HG03520 (cell line): ENCODE results near the gene RNASE11.
"Not testable (repeated sequence)": the region's sequence is repeated elsewhere in the genome, so short reads cannot be mapped to it uniquely, and the experiment has no call there.

ENCODE experiments used
- ATAC-seq: cut with Tn5 transposase; IDR thresholded peaks from one replicate; pipeline ENCODE4 v1.9.1; 2021; ENCODE audit warnings: mild to moderate bottlenecking, moderate library complexity; ENCODE audit not compliant: unreplicated experiment

RNASE11 gene

DNA sequence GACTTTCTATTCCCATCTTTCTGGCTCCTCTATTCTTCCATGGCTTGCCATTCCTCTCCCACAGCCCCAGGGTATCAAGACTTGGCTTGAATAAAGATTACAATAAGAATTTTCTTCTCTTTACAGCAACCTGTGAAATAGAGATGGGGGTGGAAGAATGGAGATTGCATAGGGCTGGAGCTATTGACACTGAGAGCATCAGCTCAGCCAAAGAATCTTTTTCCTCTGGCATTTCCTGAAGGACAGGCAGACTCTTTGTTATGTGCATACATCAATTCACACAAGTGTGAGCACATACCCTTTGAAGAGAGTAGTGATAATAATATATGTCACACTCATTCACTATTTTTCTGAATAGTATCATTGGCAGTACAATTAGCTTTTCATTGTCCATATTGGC lies 4.7 kb downstream of the RNASE11 start:
- no peak for ATAC-seq

DNA sequence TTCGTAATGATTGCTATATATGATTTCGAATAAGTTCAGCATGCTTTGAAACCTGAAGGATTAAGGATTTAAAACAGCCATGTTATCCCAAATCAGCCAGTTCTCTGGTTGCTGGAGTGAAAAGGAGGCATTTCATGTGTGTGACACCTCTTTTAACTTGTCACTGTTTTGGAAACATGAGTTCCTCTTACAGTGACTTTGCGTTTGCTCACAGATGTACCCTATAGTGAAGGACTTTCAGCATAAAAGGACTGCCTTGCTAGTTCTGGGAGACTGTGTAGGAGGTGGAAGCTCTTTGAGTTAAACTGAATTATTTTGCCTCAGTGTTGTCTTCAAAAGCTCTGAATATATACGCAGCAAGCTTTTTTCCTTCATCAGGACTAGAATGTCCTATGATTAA lies 7.6 kb downstream of the RNASE11 start:
- no peak for ATAC-seq

DNA sequence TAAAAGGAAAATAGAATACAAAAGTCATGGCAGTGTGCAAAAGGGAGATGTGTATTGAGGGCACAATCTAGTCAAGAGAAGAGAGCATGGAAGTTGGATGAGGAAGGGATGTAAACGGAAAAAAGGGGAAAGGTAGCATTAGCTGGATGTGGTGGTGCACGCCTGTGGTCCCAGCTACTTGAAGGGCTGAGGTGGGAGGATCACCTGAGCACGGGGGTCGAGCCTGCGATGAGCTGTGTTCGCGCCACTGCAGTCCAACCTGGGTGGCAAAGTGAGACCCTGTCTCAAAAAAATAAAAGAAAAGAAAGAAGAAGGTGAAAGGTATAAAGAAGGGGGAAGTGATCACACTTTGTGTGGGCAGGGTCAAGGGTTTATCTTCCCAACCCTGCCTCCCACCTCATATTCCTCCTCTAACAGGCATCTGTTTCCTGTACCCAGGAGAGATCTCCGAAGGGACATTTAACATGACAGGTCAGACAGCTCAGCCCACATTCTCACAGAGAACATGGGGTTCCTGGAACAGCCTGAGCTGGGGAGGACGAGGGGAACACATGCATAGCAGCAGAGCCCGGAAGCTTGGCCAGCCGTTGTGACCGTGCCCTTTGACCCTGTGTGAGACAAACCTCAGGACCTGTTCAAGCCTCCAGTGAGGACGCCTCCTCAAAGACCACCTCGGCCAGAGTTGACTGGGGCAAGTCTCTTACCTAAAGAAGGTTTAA lies 8.9 kb downstream of the RNASE11 start:
- no peak for ATAC-seq

DNA sequence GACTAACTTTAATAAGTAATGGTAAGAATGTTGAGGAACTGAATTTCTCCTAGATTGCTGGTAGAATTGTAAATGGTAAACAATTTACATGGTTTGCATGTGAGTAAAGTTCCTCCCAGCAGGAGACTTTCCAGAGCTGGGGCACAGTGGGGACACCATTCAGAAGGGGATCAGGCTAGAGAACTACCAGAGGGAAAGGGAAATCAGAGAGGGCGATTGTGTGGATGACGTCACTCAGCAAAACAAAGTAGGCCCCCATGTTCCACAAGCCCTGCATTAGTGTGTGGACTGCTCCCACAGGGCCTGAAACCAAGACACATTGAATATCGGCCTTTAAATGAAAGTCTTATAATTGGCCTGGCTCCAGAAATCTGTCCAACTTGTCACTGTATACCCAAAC lies 9.5 kb downstream of the RNASE11 start:
- ATAC-seq, result no peak

DNA sequence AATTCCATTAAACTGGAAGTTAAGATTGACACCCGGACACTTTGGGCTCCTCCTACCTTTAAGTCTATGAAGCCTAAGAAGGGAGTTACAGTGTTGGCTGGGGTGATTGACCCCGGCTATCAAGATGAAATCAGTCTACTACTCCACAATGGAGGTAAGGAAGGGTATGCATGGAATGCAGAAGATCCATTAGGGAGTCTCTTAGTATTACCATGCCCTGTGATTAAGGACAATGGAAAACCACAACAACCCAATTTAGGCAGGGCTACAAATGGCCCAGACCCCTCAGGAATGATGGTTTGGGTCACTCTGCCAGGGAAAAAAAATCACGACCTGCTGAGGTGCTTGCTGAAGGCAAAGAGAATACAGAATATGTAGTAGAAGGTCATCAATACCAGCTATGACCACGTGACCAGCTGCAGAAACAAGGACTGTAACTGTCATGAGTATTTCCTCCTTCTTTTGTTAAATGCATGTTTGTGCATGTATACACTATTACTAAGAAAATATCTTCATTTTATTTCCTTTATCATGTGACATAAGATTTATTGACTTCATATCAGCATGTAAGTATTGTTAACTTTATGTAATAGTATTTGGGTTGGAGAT lies 15.3 kb downstream of the RNASE11 start:
- ATAC-seq, result not testable (repeated sequence)

DNA sequence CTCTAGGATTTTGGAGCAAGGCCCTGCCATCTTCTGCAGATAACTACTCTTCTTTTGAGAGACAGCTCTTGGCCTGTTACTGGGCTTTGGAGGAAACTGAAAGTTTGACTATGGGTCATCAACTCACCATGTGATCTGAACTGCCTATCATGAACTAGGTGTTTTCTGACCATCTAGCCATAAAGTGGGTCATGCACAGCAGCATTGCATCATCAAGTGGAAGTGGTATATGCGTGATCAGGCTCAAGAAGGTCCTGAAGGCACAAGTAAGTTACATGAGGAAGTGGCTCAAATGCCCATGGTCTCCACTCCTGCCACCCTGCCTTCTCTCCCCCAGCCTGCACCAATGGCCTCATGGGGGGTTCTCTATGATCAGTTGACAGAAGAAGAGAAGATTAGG lies 17.1 kb downstream of the RNASE11 start:
- ATAC-seq, result not testable (repeated sequence)

DNA sequence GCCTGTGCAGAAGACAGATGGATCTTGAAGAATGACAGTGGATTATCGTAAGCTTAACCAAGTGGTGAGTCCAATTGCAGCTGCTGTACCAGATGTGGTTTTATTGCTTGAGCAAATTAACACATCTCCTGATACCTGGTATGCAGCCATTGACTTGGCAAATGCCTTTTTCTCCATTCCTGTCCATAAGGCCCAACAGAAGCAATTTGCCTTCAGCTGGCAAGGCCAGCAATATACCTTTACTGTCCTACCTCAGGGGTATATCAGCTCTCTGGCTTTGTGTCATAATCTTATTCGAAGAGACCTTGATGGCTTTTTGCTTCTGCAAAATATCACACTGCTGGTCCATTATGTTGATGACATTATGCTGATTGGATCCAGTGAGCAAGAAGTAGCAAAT lies 17.9 kb downstream of the RNASE11 start:
- ATAC-seq, result not testable (repeated sequence)

DNA sequence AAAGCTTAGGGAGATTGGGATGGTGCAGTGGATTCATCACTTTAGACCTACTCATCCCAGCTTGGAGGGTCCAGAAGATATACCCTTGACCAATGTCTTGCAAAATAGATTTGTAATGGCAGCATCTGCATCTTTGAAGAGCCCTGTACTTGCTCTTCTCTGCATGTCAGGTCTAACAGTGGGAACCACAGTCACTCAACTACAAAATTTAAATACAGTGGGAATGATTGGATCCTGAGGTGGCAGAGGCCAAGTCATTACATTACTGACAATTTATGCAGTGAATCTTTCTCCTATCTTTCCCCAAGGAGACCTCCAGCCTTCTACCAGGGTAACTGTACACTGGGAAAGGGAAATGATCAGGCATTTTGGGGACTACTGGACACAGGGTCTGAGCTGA lies 18.7 kb downstream of the RNASE11 start:
- ATAC-seq, result no peak

DNA sequence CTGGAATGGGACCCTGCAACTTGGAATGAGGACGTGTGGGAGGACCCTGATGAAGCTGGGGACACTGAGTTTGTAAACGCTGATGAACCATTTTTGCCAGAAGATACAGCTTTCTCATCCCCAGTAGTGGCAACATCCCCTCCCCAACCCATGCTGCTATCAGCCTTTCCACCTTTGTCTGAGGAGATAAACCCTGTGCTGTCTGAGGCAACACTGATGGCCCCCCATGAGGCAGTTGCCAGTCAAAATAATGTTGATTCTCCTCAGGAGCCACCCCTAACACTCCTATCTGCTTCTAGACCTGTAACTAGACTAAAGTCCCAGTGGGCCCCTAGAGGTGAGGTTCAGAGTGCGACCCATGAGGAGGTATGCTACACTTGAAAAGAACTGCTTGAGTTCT lies 19.4 kb downstream of the RNASE11 start:
- no peak for ATAC-seq

DNA sequence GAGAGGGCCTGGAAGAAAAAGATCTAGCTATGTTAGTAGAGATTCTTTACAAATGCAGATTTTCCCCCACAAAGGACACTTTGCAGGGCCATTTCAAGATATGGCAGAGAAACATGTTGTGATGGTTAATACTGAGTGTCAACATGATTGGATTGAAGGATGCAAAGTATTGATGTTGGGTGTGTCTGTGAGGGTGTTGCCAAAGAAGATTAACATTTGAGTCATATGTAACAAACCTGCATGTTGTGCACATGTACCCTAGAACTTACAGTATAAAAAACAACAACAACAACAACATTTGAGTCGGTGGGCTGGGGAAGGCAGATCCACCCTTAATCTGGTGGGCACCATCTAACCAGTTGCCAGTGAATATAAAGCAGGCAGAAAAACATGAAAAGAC lies 20.6 kb downstream of the RNASE11 start:
- ATAC-seq, result not testable (repeated sequence)

DNA sequence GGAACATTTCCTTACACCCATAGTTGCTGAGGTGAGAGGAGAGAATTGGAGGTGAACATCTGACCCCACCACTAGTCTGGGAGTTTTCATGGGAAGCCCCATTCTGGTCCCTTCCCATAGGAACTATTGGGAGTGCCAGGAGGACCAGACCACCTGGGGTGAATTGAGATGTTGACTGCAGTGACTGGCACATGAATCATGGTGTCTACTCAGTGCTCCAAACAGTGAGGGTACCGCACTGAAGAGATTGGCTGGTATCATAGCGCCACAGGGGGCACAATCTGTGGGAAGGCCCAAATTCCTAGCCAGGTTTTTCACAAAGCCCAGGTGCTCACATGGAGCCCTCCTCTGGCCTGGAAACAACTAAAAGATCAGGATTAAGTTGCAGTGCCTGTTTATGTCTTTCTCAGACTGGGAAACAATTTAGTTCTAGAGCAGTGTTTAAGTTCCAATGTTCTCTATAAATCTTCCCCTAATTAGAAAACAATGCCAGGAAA lies 23.3 kb downstream of the RNASE11 start:
- no peak for ATAC-seq

DNA sequence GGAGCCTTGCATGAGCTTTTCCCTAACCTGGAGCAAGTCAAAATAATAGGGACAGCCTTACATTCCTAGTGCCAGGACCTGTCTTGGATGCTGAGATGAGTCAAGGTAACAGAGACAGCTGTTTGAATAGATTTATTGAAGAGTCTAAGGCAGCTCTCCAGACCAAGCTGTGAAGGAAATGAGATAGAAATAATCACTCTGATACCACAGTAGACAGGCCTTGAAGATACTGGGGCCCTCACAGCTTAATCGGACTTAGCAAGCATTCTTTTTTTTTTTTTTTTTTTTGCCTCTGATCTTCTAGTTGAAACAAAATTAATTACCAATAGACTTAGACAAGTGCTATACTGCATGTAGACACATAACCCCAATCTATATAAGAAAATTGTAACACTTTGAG lies 23.8 kb downstream of the RNASE11 start:
- no peak for ATAC-seq

DNA sequence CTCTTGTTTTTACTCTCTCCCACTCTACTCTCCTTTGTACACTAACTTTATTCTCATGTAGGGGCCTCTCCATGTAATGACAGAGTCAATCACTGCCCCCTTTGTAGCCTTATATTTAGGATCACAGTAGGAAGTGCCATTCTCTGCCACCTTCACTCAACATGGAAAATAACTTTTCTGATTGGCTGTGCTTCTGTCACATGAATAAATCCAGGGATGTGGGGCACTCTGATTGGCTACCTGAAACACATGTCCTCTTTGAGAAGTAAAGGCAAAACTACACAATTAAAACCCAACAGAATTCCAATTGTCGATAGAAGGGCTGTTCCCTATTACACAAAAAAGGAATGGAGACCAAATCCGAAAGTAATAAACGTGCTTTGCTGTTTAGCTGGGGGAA lies 26.8 kb downstream of the RNASE11 start, which contains the start of gene RNASE9:
Gene RNASE9 (minus strand): TSS at position 87 of the 400 bp plus-strand sequence.
- no peak for ATAC-seq

DNA sequence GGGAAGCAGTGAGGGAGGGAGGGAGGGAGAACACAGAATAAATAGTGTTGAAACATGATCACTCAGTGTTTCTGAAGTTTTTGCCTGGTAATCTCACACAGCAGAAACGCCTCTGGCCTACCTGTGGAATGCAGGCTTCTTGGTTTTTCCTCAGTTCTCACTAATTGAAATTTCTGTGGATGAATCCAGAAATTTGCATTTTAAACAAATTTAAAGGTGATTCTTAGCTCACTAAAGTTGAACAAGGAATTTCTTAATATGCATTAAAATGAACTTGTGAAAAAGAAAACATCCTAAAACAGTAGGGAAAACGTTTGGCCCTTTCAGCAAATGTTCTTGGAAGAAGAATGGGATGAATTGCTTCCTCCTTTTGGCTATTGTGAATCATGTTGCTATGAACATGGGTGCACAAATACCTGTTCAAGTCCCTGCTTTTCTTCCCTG lies 28.3 kb downstream of the RNASE11 start:
- ATAC-seq, result no peak

DNA sequence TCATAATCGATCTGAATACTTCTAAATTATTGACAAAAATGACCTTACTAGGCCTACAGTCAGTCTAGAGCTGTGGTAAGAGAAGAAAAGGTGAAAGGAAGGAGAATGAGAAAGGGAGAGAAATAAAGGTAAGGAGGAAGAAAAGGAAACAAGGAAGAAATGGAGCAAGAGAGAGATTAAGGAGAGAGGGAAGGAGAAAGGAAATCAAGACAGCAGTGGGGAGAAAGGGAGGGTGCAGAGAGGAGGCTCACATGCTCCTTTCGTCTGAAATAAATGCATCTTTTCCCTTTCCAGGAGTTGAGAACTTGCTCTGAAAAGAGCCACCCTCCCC lies 30.6 kb downstream of the RNASE11 start:
- ATAC-seq, result no peak

DNA sequence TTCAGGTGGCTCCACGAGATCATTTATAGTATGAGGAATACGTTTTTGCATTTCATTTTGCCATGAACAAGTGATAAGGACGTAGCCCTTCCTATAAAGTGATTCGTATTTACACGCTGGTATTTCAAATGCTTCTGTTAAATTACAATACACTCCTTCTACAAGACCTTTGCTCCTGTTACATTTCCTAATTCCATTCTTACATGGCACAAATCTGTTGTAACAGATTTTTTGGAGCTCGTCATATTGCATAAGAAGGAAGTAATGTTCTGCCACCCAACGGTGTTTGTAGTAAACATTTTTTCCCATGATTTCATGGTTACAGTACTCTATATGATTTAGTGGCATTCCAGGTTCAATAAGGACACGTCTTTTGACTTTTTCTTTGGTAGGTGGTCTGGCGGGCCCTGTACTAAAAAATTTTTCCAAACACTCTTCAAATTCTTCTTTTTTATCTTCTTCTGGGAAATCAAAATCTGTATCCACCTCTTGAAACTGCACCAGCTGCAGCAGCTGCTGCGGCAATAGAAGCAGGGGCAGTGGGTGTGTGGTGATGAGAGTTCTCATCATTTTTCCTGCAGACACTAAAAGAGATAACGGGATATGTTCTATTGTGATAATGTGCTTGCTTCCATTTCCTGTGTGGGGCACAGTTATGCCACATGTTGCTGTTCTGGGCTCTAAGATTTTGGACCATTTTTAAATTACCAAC lies 31.1 kb downstream of the RNASE11 start:
- ATAC-seq, result no peak

DNA sequence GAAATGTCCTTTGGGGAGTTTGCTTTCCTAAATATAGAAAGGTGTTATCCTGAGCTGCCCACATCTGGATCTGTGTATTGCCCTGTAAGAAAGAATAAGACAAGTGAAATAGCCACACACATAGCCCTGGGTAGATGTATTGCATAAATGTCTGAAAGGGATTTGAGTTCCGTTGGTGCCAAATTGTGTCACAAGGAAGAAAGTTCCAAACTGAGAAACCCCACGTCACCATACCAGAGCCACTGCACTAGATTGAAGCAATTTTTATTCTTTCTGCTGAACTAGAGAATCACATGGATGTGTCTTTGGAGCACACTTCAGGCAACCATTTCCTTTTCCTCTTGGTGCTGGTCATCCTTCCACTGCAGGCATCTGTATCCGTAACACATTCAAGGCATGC lies 32.0 kb downstream of the RNASE11 start:
- ATAC-seq, result no peak

DNA sequence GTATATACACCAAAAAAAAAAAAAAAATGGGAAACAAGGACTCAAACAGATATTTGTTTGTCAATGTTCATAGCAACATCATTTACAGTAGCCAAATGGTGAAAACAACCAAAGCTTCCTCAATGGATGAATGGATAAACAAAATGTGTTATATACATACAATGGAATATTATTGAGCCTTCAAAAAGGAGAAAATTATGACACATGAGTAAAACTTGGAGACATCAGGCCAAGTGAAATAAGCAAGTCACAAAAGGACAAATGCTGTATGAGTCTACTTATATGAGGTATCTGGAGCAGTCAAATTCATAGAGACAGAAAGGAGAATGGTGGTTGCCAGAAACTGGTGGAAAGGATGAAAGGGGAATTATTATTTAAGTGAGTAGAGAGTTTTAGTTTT lies 34.8 kb downstream of the RNASE11 start:
- no peak for ATAC-seq

DNA sequence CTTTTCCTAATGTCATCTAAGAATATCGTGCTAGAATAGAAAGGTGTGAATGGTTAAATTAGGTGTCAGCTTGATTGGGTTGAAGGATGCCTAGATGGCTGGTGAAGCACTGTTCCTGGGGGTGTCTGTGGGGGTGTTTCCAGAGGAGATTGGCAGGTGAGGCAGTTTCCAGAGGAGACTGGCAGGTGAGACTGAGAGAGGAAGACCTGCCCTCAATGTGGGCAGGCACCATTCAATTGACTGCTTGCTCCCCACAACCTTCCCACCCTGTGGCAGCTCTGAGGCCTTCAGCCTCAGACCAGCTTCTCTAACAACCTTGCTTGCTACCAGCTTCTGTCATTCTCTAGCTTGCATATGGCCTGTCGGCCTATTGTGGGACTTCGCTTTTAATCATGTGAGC lies 36.2 kb downstream of the RNASE11 start:
- no peak for ATAC-seq

DNA sequence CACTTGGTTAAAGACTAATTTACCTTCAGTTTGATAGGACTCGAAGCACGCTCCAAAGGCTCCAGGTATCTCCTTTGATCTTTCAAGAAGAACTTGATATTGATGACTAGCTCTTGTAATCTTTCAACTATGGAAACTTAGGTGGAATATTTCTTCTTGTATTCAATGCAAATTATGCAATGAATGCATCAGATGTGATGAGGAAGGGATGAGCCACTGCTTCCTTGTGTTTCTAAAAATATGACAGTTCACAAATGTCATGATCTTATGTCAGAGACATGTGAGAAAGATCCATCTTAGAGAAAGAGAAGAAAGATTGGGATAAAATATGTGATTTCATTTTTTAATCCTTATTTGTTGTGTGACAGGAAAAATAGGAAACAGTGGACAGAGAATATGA lies 36.9 kb downstream of the RNASE11 start:
- ATAC-seq, result no peak

DNA sequence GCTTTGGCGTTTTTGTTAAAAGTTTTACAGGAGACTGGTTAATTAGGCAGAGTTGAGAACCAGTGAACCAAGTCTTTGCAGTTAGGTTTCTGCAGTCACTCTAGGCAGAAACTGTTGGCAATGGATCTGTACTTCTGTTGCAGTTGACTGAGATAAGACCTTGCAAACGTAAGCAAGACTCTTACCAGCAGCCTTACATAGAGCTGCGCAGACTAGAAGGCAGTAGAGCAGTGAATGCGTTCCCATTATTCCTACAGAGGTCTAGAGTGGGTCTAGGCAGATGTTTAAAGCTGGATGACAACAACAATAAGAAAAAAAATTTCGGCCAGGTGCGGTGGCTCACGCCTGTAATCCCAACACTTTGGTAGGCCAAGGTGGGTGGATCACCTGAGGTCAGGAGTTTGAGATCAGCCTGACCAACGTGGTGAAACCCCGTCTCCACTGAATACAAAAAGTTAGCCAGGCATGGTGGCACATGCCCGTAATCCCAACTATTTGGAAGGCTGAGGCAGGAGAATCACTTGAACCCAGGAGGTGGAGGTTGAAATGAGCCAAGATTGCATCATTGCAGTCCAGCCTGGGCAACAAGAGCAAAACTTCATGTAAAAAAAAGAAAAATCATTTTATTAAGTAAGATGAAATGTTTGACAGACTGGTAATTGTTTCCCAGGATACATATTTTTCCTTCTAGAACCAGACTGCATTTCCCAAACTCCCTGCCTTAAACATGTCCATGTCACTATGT lies 39.2 kb downstream of the RNASE11 start:
- no peak for ATAC-seq
